ENCODE results near the gene IFT81.
"Not testable (repeated sequence)": the region's sequence is repeated elsewhere in the genome, so short reads cannot be mapped to it uniquely, and the experiment has no call there.

Gene IFT81

DNA sequence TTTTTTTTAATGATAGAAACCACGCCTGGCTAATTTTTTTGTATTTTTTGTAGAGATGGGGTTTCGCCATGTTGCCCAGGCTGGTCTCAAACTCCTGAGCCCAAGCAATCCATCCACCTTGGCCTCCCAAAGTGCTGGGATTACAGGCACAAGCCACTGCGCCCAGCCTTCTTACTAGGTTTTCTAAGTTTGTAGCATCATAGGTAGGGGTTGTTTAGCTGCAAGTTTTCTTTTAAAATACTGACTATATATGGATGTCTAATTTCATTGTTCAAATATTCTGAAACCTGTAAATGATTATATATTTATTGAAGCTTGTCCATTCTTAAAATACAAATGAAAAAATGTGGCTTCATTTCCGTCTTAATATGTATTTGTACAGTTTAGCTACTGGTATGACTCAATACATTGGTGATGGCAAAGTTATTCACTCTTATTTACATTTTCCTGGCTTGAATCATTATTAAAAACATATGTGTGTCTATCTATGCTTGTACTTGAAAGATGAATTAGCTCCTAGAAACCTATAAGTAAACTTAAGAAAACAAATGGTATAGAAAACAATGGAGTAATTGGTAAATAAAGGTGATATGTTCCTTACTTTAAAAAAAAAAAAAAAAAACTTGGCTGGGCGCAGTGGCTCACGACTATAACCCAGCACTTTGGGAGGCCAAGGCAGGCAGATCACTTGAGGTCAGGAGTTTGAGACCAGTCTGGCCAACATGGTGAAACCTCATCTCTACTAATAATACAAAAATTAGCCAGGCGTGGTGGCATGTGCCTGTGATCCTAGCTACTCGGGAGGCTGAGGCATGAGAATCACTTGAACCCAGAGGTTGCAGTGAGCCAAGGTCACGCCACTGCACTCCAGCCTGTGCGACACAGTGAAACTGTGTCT is 87.7 kb downstream of the IFT81 start:
- DNase-seq = not testable (repeated sequence)

DNA sequence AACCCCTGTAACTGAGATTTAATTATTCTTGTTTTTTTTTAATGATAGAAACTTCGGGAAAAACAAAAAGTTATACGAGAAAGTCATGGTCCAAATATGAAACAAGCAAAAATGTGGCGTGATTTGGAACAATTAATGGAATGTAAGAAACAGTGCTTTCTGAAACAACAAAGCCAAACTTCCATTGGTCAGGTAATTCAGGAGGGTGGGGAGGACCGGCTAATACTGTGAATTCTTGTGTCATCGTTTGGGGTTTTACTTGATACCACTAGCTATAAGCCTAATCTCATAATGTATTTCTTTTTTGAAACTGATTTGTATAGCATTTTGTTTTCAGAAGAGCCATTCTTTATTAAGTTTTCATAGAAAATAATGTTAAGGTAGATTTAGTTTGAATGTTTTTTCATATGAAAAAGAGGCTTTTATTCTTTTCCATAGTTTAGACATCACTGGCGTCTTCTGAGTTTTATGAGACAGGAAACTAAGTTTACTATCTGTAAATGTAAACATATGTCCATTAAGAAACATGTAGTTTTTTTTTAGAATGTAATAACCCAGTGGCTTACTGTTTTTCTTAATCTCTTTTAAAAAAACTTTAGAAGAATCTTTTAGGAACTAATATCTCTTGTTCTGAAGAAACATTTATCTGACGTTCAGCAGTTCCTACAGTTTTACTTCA is 94.0 kb downstream of the IFT81 start:
- no peak for DNase-seq

DNA sequence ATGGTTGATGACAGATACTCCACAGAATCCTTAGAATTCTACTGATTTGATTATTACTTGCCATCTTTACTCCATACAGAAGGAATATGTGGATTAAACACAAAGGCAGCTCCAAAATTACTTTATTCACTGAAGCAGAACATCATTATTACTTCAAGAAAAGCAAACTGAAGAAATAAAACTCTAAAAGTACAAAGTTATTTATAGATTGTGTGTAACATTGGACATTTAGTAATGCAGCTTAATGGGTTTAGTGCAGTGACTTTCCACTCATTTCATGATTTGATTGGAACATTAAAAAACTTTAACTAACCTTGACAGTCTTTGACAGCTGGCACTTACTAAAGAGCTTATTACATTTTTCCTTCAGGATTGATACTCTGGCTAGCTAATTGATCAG is 97.9 kb downstream of the IFT81 start:
- DNase-seq = no peak

DNA sequence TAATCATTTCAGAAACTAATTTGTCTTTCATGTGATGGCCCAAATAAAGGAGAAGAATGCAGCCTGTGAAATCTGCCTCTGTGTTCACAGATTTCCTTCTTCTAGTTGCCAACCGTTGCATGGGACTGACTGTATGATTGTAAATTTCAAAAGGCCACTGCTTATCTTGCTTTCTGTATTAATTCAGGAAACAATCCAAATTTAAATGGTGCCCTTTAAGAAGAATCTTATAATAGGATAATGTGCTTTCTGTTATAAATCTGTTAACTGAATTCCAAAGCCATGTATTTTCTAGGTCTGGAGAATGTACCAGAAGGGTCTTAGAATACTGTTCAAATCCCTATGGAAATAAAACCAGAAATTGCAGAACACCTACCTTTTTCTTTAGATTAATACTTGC is 98.3 kb downstream of the IFT81 start:
- no peak for DNase-seq

DNA sequence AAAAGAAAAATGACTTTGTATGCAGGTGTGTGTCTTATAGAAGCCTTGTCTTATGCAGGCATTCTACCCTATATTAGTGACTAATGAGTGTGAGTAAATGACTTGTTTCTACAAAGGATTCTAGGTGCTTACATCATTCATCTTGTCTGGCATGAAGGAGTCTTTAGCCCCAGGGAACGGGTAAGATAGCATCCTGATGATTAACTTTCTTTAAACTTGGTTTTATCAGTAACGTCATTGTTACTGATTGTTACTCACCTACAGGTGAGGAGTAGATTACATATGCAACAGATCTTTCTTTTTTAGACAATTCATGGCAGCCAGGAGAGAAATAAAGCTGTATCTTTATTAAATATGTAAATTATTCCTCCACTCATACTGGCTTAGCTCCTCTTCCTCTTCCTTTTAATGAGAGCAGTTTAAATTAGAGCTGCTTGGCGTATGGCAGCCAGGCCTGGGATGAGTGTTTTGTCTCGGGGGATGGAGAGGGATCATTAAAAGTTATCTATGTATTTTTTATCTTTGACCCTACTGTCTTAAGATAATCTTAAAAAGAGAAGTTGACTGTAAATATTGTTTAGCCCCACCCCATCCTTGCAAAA is 99.7 kb downstream of the IFT81 start:
- DNase-seq = no peak

DNA sequence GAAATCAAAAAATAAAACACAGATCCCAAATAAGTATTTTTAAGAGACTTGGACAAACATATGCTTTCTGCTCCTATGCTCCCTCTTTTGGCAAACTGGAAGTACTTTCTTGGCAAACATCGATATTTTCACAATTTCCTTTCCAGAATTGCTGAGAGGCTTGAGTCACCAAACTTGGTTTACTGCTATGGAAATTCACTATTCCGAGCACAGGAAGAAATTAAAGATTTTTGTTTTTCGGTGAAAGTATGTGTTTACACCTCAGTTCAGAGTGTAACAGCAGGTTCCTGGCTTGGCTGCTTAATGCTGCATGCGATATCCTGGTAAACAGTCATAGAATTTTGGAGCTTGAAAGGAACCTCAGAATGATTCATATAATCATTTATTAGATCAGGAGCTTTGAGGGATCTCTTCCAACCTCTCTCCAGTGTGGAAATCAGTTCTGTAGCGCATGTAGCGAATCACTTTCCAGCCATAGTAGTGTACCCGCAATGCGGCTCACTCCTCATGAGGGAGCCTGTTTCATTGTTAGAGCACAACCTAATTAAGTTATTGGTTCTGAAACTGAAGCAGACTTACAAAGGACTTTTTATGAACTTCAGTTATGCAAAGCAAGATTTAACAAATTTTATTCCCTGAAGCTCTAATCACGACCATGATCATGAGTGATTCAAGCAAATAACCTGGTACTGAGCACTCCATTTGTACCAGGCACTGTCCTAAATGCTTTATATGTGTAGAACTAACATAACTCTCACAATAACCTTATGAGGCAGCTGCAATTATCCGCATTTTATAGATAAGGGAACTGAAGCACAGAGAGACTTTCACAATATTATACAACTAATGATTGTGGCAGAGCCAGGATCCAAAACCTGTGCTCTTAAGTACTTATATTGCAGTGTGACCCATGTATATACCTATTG is 100.5 kb downstream of the IFT81 start:
- DNase-seq = no peak

DNA sequence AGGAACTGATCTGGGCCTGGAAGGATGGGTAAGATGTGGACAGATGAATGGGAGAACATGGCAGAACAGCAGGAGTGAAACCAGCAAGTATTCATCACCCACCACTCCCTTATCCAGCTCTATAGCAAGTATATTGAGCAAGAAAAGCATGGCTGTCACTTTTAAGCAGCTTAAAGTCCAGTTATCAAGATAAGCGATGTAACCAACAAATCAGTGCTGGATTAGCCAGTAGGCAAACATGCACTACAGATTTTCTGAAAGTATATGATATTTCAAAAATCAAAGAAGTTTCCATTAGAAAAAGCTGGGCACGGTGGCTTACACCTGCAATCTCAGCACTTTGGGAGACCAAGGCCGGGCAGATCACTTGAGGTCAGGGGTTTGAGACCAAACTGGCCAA is 103.0 kb downstream of the IFT81 start:
- DNase-seq = no peak

DNA sequence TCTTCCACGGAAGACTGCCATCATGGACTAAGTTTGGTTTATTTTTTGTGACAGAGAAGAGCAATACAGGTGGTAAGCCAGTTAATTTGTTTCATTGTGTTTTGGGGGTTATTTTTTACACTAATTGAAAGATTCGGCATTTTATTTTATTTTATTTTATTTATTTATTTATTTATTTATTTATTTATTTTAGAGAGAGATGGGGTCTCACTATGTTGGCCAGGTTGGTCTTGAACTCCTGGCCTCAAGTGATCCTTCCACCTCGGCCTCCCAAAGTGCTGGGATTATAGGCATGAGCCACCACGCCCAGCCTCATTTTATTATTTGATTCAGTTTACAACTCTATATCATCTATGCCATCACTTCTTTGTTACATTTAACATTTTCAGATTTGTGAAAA is 104.2 kb downstream of the IFT81 start:
- DNase-seq = not testable (repeated sequence)

DNA sequence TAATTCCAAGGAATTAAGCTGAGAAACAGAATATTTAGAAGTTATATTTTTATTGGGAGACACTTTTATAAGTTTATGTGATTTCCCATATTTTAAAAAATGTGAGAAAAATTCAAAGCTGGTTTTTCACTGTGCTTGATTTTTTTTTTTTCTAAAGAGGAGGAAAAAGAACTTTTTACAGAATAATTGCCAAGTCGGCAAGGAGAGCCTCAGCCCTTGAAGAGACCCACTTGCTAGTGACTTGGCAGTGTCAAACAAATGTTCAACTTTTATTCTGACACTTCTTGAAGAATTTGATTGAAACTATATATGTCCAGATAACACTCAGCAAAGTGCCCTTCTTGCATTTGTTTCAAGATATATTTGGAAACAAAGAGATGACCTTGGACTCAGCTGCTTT is 104.6 kb downstream of the IFT81 start:
- DNase-seq = no peak

DNA sequence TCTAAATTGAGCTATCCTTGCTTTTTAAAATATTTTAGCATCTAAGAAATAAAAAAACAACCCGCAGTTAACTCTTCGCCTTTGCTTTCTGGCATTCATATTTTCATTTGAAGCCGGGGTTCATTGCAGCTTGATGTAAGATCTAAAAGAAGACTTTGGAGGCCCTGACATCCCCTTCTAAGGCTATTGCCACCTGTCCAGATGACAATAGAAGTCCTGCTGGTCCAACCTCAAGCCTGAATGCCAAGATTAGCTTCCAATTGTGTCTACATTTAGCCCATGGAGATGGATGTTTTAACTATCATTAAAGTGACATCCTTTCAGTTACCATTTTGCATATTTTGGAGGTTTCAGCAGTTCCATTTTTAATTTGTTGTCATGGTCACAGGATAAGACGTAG is 105.3 kb downstream of the IFT81 start:
- DNase-seq = no peak

DNA sequence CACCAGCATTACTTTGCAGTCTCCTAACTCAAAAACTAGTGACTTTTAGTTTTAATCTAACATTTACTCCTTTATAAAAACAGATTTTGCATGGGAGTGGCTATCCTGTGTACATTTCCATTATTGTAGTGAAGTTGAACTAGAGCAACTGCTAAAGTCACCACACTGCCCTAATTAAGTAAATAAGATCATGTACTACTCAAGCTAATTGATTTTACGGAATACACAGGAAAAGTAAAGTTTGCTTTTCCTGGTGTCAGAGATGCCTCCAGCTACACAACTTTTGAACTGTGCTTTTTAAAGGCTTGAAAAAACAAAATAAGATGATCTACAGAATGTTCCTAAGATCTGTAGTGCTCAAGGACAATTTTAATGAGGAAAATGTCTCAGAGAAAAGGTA is 106.5 kb downstream of the IFT81 start:
- DNase-seq = no peak

DNA sequence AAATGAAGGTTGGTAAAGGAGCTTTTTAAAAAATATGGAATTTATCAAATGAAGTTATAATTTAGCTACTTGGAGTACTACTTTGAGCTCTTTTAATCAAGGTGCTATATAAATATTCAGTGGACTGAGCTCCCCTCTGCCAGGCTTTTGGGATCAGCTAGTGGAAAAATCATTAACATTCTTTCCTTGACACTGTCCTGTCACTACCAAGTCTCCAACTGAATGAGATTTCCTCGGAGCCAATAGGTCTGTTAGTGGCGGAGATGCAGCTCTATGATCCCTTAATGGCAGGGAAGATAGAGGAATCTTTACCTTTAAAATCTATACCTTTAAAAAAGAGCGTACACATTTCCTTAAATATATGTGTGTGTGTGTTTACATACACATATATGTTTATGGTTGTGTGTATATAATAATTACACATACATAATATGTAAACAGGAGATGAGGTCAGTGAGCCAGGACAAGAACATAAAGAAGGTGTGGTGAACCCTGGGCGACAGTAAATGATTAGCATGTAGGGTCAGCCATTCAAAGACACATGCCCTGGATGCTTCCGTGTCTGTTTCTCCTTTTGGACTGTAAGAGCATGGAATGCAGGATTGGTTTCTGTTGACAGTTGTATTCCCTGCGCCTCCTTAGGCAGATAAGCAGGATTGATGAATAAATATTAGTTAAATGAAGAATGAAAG is 109.2 kb downstream of the IFT81 start:
- DNase-seq = no peak

DNA sequence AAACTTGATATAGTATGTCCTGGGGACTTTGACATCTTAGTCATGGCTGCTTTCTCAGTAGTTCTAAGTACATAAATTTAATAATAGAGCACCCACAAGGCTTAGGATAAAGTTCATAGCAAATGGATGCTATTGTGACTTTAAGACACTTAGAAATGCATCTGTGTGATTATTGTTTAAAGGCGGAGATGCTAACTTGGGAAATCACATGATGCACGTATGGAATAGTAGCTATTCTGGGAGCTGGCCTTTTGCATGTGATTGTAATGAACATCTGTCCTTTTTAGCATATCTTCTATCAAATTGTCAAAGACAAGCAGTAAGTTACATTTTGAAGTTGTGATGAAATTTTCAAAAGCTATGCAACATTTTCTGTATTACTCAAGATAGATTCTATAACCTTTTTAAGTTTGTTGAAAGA is 110.2 kb downstream of the IFT81 start:
- DNase-seq = no peak

DNA sequence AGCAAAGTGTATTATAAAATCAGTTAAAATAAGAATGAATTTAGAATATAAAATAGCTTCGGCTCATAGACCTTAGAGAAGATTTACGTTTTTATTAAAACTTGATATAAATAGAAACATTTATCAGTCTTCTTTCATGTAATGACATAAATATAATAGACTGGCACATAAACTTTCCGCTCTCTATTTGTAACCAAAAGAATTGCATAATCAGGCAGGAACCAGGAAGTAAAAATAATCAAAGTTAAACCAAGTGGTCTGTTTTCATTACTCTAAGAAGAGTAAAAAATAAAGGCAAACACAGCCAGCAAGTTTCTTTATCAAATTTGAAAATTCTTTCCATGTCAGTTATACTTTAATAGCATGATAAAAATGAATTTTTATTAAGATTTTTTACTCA is 110.6 kb downstream of the IFT81 start:
- no peak for DNase-seq

DNA sequence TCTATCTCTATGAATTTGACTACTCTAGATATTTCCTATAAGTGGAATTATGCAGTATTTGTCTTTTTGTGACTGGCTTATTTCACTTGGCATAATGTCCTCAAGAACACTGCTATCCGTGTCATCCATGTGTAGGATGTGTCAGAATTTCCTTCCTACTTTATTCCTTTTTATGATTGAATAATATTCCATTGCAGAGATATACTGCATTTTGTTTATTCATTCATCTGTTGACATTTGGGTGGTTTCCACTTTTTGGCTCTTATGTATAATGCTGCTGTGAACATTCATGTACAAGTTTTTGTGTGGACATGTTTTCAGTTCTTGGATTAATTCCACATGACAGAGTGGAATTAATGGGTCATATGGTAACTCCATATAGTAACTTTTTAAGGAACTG is 111.2 kb downstream of the IFT81 start:
- DNase-seq = no peak

DNA sequence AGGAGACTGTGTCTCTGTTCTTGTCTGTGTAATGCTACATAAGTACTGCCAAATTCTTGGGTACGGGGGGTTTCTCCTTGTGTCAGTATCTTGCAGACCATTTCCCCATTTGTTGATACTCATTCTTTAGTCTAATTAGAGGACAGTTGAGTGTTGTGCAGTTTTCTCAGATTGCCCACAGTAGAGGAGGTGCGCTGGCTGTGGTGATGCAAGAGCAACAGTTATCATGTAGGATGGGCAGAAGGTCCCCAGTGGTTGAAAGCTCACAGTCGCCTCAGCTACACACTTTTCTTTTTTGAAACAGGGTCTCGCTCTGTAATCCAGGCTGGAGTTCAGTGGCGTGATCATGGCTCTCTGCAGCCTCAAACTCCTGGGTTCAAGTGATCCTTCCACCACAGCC is 119.1 kb downstream of the IFT81 start:
- DNase-seq = no peak

DNA sequence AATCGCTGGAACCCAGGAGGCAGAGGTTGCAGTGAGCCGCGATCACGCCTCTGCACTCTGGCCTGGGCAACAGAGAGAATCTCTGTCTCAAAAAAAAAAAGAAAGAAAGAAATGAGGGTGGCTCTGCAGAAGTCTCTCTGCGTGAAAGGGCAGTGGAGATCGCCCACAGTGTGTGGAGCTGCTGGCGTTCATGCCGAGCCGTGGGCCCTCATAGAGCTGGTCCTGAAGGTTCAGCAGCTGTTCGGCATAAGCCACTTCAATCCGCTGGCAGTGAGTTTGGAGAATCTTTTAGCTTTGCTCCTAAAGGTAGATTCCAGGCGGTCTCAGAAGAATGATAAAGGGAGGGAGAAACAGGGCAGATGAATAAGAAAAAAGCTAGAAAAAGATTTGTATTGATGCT is 120.2 kb downstream of the IFT81 start:
- no peak for DNase-seq

DNA sequence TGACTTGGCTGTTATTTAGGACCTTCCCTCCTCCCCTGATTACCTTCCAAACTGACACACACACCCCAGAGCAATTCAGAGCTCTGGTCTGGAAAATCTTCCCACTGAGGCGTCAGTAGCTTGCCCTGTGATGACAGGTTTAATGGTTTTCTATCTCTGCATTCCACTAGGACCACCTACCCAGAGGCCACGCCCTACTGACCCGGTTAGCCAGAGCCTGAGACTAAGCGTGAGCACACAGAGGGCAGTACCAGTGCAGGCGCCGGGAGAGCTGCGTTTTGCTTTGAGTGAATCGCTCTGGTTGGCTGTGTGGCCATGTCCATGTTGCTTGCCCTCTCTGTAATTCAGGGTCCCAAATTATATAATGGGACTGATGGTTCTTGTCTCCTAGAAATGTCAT is 120.7 kb downstream of the IFT81 start:
- DNase-seq = no peak

DNA sequence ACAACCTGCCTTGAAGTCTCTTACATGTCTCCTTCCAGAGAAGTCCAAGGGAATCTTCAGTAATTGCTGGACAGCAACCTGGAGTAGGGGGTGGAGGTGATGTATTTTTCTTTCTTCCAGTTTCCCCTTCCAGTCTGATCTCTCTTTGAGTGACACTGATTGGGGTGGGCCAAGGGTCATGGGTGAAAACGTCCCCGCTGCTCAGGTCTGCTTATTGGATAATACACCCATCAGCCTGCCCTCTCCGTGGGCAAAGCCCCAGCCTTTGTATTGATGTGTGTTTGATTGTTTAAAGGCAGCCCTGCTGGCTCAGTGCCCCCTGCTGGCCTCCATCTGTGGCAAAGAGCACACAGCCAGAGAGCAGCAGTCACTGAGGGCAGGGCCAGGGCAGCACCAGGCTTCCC is 121.2 kb downstream of the IFT81 start:
- no peak for DNase-seq

DNA sequence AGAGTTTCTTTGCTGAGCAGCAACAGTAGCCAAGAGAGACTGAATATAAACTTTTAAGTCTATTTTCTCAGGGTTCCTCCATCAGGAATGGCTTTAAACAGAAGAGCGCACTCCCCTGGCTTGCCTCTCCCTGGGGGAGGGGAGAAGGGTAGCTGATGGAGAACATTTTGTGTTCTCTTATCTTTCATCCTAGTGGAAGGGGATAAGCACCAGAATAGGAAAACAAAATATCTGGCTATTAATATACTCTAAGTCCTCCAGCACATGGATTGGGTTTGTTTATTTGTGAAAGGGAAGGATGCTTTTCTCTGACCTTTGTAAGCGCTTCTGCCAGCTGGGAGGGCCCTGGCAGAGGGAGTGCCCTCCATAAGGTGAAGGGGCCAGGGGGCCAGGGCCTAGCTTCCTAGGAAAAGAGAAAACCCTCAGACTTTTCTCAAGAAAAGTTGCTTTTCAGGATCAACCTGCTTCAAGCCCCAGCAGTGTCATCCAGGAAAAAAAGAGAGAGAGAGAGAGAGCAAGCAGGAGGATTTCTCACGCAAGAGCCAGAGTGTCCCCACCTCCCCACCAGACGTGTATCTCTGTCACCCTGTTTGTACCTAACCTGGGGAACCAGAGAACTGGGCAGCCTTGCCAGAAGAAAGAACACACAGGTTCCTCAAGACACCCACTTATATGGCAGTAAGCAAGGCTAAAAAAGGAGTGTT is 122.6 kb downstream of the IFT81 start:
- no peak for DNase-seq

DNA sequence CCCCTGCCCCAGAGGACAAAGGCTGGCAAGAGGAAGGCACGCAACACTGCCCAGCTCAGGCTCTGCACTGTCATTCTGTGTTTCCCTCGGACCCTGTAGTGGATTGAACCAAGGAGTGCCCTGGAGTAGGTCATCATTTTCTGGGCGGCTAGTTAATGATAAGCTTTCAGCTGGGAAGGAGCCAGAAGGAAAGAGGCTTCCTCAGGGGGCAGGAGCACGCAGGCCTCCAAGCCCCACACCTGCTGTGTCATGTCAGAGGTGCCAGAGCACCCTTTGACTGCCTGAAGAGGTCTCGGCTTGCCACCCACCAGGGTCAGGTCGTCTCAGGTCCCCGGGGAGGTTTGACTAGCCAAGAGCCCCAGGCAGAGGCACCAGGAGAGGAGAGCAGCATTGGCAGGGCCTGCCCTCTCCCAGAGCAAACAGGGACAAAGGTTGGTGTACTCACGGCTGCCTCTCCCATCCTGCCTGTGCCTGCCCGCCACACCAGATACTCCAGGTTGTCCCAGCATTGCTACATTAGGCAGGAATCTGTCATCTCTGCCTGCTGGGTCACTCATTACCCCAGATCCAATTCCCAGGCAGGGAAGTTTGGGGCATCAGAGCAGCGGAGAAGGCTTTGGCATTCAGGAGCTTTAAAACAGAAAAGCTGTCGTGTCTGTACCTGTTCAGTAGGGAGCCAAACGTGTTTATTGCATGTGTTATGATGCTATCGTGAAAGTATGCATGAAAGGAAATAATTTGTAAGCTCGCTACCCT is 123.4 kb downstream of the IFT81 start:
- no peak for DNase-seq

Measured in NCI-H510A treated with DMSO at 0.1 percent for 48 hours (cell line).